Measurements from ENCODE around the gene EFHD1.

- no peak for TF ChIP-seq USF2 (IDR thresholded peaks at IDR 0.05; ENCODE audit: low read depth, low read length)
- no peak for TF ChIP-seq USF2 (CRISPR knock-in tag; IDR thresholded peaks at IDR 0.05; ENCODE audit: borderline replicate concordance)
- TF ChIP-seq ZNF784 (CRISPR knock-in tag; IDR thresholded peaks at IDR 0.05; ENCODE audit: borderline replicate concordance): no peak
Observed at GRCh38 chr2:232668805-232669444, 35.5 kb downstream of the EFHD1 start.

Measured in HepG2 (cell line).